ENCODE measurements around the gene ATXN7L1. TPM values are rescaled to one million over a fixed set of nuclear protein-coding genes. Genes with fewer than 3 reads are reported as not detected.

Gene ATXN7L1
- polyA plus RNA-seq, 1 of the 3 experiments (the other 2 are of a cell fraction) = 6.0 TPM

DNA sequence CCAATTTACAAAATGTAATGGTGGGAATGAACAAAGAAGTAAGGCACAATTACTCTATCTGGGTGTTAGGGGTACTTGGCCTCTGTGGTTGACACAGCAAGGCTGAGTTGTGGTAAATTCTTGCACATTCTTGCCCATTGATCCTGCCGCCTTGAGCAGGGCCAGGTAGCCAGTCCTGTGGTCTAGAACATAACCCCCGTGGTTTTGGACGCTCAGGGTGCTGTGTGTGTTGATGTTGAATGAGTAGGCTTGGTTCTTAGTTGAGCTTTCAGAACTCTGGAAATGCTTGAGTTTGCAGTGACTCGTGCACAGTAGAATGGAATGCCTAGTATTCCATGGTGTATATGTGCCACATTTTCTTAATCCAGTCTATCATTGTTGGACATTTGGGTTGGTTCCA lies 44.4 kb upstream of the ATXN7L1 start:
- Histone ChIP-seq H3K36me3 (replicated peaks in 1 of 2; ENCODE audit: control insufficient read depth in 1 of 2, insufficient read depth in 2 of 2, low read length in 1 of 2) (peaks cover 0 to 9% of the 10 kb centered on the region in 2 experiments), H3K27ac (ENCODE audit: low read depth in 2 of 2, low read length in 1 of 2) (no peak overlapping the region), H3K9me3 (no peaks in the 10 kb centered on the region; the same call in 1 of the 2 replicates), H3K4me3 (ENCODE audit: low read depth in 2 of 2, low read length in 1 of 2) (no peak overlapping the region), H2AFZ (ENCODE audit: low read depth) (no peak overlapping the region), H3K79me2 (ENCODE audit: insufficient read depth) (no peaks in the 10 kb centered on the region), H3F3A (replicated peaks; ENCODE audit: insufficient read depth) (peaks cover 4% of the 10 kb centered on the region), H3K9ac (no peak overlapping the region), H3K4me1 (ENCODE audit: control insufficient read depth in 1 of 2, insufficient read depth in 2 of 2, low read depth in 1 of 2, low read length in 1 of 2) (0 out of 4 replicates have a peak, but pooled peaks cover 0 to 5% of the 10 kb centered on the region in 2 experiments), H3K27me3 (ENCODE audit: insufficient read depth) (no peaks in the 10 kb centered on the region), H3K4me2 (no peak overlapping the region), H4K20me1 (ENCODE audit: insufficient read depth) (no peaks in the 10 kb centered on the region), H3K9me2 (no peaks in the 10 kb centered on the region; the same call in 1 of the 2 replicates)
- TF ChIP-seq EP300 (IDR thresholded peaks at IDR 0.05; ENCODE audit: borderline replicate concordance in 1 of 2, low read depth in 1 of 2, low read length in 1 of 2) (no peak), FOXM1 (IDR thresholded peaks at IDR 0.05; ENCODE audit: low read depth) (no peak), POLR2AphosphoS5 (IDR thresholded peaks at IDR 0.05; ENCODE audit: low read depth, low read length) (no peak), RAD21 (IDR thresholded peaks at IDR 0.05; ENCODE audit: low read length) (no peak), FOSL2 (IDR thresholded peaks at IDR 0.05; ENCODE audit: borderline replicate concordance, low read depth) (no peak), NFIC (IDR thresholded peaks at IDR 0.05; ENCODE audit: borderline replicate concordance) (no peak), TAF1 (IDR thresholded peaks at IDR 0.05; ENCODE audit: borderline replicate concordance, low read depth, low read length) (no peak), SMC3 (IDR thresholded peaks at IDR 0.05; ENCODE audit: low read depth, low read length) (no peak), MEF2A (IDR thresholded peaks at IDR 0.05; ENCODE audit: borderline replicate concordance, low read depth) (no peak), GABPA (IDR thresholded peaks at IDR 0.05; ENCODE audit: low read depth) (no peak)
- TF ChIP-seq, protein P1, sequence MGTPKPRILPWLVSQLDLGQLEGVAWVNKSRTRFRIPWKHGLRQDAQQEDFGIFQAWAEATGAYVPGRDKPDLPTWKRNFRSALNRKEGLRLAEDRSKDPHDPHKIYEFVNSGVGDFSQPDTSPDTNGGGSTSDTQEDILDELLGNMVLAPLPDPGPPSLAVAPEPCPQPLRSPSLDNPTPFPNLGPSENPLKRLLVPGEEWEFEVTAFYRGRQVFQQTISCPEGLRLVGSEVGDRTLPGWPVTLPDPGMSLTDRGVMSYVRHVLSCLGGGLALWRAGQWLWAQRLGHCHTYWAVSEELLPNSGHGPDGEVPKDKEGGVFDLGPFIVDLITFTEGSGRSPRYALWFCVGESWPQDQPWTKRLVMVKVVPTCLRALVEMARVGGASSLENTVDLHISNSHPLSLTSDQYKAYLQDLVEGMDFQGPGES (IDR thresholded peaks at IDR 0.05; ENCODE audit: low read depth, low read length) = no peak
- TF ChIP-seq, protein P2, sequence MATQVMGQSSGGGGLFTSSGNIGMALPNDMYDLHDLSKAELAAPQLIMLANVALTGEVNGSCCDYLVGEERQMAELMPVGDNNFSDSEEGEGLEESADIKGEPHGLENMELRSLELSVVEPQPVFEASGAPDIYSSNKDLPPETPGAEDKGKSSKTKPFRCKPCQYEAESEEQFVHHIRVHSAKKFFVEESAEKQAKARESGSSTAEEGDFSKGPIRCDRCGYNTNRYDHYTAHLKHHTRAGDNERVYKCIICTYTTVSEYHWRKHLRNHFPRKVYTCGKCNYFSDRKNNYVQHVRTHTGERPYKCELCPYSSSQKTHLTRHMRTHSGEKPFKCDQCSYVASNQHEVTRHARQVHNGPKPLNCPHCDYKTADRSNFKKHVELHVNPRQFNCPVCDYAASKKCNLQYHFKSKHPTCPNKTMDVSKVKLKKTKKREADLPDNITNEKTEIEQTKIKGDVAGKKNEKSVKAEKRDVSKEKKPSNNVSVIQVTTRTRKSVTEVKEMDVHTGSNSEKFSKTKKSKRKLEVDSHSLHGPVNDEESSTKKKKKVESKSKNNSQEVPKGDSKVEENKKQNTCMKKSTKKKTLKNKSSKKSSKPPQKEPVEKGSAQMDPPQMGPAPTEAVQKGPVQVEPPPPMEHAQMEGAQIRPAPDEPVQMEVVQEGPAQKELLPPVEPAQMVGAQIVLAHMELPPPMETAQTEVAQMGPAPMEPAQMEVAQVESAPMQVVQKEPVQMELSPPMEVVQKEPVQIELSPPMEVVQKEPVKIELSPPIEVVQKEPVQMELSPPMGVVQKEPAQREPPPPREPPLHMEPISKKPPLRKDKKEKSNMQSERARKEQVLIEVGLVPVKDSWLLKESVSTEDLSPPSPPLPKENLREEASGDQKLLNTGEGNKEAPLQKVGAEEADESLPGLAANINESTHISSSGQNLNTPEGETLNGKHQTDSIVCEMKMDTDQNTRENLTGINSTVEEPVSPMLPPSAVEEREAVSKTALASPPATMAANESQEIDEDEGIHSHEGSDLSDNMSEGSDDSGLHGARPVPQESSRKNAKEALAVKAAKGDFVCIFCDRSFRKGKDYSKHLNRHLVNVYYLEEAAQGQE (IDR thresholded peaks at IDR 0.05; ENCODE audit: low read depth, low read length) = no peak
- TF ChIP-seq, protein P3, sequence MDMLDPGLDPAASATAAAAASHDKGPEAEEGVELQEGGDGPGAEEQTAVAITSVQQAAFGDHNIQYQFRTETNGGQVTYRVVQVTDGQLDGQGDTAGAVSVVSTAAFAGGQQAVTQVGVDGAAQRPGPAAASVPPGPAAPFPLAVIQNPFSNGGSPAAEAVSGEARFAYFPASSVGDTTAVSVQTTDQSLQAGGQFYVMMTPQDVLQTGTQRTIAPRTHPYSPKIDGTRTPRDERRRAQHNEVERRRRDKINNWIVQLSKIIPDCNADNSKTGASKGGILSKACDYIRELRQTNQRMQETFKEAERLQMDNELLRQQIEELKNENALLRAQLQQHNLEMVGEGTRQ (IDR thresholded peaks at IDR 0.05; ENCODE audit: borderline replicate concordance, low read depth, low read length) = no peak
- 88% methylated on average over 2 of the region's 4 CpGs for WGBS (ENCODE audit: low lambda C conversion rate)
- POLR2A ChIA-PET = no interaction called here
- no peak for DNase-seq
- CTCF ChIA-PET = no interaction called here

All from SK-N-SH (cell line).